Mammary epithelial cell (primary cell): ENCODE results near the gene KEAP1.

ENCODE experiments used
- CTCF ChIP-seq, 2 donors: IDR thresholded peaks in 1 of 2; conservative IDR thresholded peaks in 1 of 2; 2 replicates each; pipeline ENCODE4 v1.5.1; 2011 to 2012; ENCODE audit warnings: inconsistent platforms in 2 of 2, low read length in 2 of 2, mild to moderate bottlenecking in 2 of 2, control low read depth in 1 of 2, low read depth in 1 of 2; ENCODE audit not compliant: insufficient read depth in 1 of 2; ENCODE audit errors: extremely low read depth in 1 of 2
- EZH2 ChIP-seq: IDR thresholded peaks from 2 replicates; pipeline ENCODE4 v1.6.1; 2012; ENCODE audit warnings: low read length, inconsistent platforms, borderline replicate concordance

- TF ChIP-seq CTCF (conservative IDR thresholded peaks at IDR 0.05 in 1 of 2, IDR thresholded peaks at IDR 0.05 in 1 of 2; ENCODE audit: extremely low read depth in 1 of 2, insufficient read depth in 1 of 2, low read depth in 1 of 2, low read length in 2 of 2) (no peak), EZH2 (no peak)
Measured at GRCh38 chr19:10550336-10550735, 47.2 kb upstream of the KEAP1 start.
